HG03571 (cell line): ENCODE results near the gene CNOT1.
"Not testable (repeated sequence)": the region's sequence is repeated elsewhere in the genome, so short reads cannot be mapped to it uniquely, and the experiment has no call there.

ENCODE experiments used
- ATAC-seq: cut with Tn5 transposase; IDR thresholded peaks from one replicate; pipeline ENCODE4 v1.9.1; 2021; ENCODE audit not compliant: unreplicated experiment

CNOT1 gene

DNA sequence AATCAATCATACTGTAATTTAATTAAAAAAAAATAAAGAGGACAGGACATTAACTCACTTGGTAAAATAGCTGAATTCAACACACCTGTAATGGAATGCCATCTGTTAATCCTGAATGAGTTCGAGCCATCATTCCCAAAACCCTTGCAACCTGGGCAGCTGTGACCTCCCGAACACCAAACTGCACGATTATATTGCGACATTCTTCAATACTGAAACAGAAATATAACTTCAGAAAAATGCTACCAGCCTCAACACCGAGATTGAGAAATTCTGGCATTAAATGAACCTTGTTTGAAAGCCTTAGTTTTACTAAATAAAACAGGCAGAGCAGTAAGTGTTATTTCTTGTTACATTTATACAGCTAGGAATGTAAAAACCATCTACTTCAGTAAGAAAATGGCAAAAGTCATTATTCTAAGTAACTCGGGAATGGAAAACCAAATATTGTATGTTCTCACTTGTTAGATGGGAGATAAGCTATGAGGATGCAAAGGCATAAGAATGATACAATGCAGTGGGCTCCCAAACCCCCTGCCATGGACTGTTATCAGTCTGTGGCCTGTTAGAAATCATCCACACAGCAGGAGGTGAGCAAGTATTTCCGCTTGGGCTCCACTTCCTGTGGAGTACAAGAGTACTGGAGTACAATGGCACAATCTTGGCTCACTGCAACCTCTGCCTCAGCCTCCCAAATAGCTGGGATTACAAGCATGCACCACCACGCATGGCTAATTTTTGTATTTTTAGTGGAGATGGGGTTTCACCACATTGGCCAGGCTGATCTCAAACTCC is 46.5 kb downstream of the CNOT1 start:
- ATAC-seq = no peak

GRCh38 chr16:58582133-58582532 is 47.5 kb downstream of the CNOT1 start:
- no peak for ATAC-seq

GRCh38 chr16:58579587-58579986 is 50.0 kb downstream of the CNOT1 start:
- no peak for ATAC-seq

GRCh38 chr16:58578642-58579041 is 51.0 kb downstream of the CNOT1 start:
- no peak for ATAC-seq

DNA sequence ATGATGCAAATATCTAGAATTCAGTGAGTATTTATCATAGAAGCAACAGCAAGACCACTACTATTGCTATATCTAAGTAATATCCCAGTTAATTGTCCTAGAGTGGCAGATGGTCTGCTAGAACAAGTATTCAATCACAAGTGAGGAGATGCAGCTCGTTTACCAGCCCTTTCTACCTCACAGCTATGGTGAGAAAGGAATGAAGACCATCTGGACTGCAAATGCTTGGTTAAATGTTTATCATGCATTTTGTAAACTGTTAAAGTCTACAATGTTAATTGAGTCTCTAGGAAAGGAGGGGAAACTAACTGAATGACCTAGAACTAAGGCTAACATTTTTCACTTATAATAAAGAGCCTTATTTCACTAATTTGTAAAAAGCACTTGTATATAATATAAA is 52.5 kb downstream of the CNOT1 start:
- no peak for ATAC-seq

GRCh38 chr16:58574895-58575294 is 54.7 kb downstream of the CNOT1 start:
- ATAC-seq = no peak

- ATAC-seq = not testable (repeated sequence)
These were observed 63.9 kb downstream of the CNOT1 start for GRCh38 chr16:58565697-58566096.

- ATAC-seq = no peak
These were observed 65.9 kb downstream of the CNOT1 start for GRCh38 chr16:58563775-58564174.

GRCh38 chr16:58563235-58563634 is 66.4 kb downstream of the CNOT1 start:
- no peak for ATAC-seq

- no peak for ATAC-seq
These were observed 72.9 kb downstream of the CNOT1 start for GRCh38 chr16:58556678-58557077.

DNA sequence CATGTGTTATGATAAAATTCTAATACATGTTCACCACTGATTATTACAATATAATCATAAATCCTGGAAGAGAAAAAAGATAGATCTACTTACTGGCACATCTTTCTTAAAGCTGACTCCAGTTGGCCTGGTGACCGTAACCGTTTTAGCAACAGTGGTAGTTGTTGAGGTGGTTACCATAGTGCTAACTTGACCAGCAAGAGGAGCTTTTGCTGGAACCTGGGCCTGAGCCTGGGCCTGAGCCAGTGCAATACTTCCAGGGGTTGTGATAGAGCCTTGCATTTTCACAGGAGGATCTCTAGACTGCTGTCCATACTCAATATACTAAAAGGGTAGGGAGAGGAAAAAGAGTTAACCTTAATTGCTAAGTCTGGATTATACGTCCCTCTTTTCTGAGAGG is 78.1 kb downstream of the CNOT1 start:
- ATAC-seq = no peak

DNA sequence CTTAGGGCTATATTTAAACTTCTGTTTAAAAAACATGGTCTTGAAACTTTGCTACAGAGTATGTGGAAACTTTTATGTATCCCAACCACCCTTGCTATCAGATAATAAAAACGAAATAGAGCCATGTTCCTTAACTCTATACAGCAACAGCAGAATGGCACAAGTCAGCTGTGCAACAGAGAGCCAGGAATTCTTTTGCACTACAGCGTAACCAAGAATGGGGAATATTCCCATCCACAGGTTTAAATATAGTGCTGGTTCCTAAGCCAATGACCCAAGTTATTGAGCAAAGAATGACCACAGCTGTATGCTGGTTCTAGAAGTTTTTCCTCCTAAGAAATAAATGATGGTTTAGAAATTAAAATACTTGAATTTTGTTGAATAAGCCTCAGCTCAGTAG is 81.2 kb downstream of the CNOT1 start:
- ATAC-seq = no peak

DNA sequence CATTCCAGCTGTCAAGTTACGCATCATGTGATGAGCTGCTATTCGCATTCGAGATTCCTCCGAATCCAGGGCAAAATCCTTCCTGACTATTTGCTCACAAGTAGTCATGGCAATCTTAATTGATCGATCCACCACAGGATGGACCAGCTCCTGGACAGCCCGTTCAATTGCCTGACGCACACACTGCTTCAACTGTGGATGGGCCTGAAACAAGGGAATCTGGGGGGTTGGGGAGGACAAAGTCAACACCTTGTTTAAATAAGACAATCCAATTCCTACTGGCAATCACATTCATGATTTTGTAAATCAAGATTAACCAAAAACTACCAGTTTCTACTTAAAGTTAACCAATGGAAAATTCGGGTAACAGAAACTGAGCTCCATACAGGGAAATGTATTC is 85.9 kb downstream of the CNOT1 start:
- no peak for ATAC-seq

DNA sequence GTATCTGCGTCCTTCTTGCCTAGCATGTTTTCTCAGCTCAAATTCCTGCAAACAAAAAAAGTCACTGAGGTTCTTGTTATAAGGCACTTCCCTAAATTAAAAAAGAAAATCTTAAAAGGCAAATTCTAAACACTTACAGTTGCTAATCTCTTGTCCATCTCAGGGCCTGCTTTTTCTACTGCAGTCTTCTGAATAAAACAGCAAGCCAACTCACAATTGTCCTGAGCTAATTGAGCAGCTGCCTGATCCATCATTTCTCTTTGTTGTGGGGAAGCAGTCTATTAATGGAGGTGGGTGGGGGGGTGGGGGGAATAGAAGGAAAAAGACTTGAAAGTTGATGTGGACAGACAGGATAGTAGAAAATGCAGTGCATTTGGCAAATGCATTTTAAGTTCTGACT is 87.3 kb downstream of the CNOT1 start:
- ATAC-seq = no peak

DNA sequence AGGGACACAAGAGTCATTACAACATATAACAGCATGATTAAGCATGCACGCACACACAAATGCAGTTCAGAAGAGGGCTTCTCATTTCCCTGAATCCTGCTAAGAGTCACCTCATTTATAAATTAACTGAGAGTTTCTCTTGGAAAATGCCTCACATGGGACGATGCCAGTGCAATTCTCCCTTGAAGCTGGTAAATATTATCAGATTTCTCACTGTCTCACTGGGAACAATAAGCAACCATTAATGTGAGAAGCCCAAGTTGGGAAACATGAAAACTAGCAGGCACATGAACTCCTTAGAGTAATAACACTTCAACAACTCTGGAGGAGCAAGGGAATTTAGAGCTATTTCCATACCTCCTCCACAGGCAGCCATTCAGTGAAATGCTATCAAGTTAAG is 87.9 kb downstream of the CNOT1 start:
- ATAC-seq = no peak

- ATAC-seq = no peak
These were observed 92.3 kb downstream of the CNOT1 start for GRCh38 chr16:58537124-58537906.

GRCh38 chr16:58536278-58536677 is 93.3 kb downstream of the CNOT1 start:
- ATAC-seq = no peak

GRCh38 chr16:58535100-58535499 is 94.5 kb downstream of the CNOT1 start:
- ATAC-seq = no peak

DNA sequence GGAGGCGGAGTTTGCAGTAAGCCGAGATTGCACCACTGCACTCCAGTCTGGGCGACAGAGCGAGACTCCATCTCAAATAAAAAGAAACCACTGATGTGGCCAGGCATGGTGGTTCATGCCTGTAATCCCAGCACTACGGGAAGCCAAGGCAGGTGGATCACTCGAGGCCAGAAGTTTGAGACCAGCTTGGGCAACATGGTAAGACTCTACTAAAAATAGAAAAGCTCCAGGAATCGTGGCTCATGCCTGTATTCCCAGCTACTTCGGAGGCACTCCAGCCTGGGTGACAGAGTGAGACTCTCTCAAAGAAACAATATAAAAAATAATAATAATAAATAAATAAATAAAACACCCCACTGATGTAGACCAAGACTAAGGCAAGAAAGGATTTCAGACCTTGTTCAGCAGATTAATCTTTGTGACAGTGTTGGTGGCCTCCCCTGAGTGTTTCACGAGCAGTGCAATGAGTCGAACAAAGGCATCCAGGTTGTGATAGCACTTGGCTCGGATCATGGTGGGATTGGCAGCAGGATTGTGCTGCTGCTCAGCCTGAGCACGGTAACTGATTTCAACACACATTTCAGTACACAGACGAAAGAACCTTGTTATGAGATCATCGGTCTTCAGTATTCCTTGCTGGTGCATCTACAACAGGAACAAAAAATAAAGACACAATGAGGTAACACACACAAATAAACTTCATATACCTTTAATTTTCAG is 95.7 kb downstream of the CNOT1 start:
- ATAC-seq = no peak

GRCh38 chr16:58532414-58532813 is 97.2 kb downstream of the CNOT1 start:
- no peak for ATAC-seq

DNA sequence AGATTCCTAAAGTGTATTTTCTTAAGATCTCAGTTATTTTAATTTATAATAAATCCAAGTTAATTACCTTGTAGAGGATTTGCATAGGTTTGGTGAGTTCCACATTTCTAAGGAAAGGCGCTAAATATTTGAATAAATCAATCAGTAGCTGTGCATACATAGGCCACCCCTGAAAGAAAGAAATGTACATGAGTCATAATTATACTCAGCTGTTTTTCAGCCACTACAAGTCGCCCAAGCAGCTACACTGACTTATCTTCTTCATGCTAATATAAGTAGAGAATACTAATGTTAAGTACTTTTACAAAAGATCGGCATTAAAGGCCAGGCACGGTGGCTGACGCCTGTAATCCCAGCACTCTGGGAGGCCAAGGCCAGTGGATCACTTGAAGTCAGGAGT is 99.4 kb downstream of the CNOT1 start:
- ATAC-seq = no peak

DNA sequence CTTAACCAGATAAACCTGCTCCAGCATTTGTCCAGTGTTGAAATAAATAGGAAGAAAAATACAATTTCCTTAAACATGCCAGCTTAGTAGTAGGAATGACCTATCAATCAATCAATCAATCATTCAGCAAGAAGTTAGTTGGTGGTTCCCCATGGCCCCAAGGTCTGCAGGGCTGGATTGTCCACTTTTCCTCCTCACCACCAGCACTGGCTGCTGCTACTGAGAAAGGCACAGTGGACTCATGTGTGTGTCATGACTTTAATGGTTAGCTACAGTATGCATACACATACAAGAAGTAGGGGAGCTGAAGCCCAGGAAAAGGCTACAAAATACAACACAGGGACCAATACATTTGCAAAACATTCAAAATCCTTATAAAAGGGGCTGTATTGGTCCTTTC is 109.9 kb downstream of the CNOT1 start:
- ATAC-seq = no peak
